NB4 (cell line): Measurements from ENCODE around the gene ANAPC7.
"Not testable (repeated sequence)": the region's sequence is repeated elsewhere in the genome, so short reads cannot be mapped to it uniquely, and the experiment has no call there.

Experiments
- DNase-seq: peaks from one replicate; pipeline ENCODE4 v3.0.0; 2010; ENCODE audit warnings: low read depth
- H3K4me3 ChIP-seq: one replicate; pipeline ENCODE4 v1.5.1; 2011; ENCODE audit warnings: mild to moderate bottlenecking, low read depth, low read length, moderate library complexity
- MYC ChIP-seq: IDR thresholded peaks from 2 replicates; pipeline ENCODE4 v1.6.1; 2011; ENCODE audit warnings: low read depth, low read length
- POLR2A ChIP-seq: IDR thresholded peaks from 2 replicates; pipeline ENCODE4 v1.6.1; 2011; ENCODE audit warnings: mild to moderate bottlenecking; ENCODE audit not compliant: insufficient read length; ENCODE audit errors: extremely low read depth
- TF ChIP-seq, protein P1 (sequence below): IDR thresholded peaks from 2 replicates; pipeline ENCODE4 v1.6.1; 2011; ENCODE audit warnings: low read depth, low read length
- TF ChIP-seq, protein P2 (sequence below): IDR thresholded peaks from one replicate; pipeline ENCODE4 v1.5.1; 2012; ENCODE audit warnings: low read depth, low read length

Gene ANAPC7

DNA sequence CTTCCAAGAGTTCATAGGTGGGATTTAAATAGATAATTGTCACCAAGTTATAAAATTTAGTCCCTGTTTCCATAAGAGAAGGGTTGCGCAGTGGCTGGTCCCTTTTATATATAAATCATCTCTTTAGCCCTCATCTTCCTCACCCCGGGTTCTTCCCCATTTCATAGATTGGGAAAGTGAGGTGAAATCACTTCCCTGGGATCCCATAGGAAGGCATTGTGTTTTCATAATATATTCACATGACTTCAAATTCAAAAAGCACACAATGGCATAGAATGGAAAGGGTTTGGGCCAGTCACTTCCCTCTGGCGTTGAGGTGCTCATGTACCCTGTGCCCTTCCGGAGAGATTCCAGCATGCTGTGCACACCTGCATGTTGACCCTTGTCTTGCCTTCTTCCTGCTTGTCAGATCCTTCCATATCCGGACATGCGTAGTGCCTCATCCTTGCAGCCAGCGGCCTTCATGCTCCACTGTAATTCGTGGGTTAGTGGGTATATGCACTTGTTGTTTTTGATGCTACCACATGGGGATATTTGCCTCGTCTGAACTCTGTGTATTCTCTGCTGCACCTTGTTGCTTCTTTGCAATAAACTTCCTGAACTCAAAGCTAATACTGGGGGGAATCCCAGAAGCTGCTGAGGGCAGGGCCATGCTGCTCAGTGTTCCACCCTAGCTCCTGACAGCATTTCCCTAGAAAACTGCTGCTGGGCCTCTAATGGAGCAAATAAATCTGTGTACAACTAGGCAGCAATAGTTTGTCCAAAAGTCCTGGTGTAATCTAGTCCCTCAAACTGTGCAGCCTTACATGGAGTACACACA lies 59.6 kb downstream of the ANAPC7 start:
- H3K4me3 ChIP-seq, result no peak overlapping the region
- DNase-seq, result no peak
- no peak for TF ChIP-seq POLR2A
- TF ChIP-seq MYC, result no peak
- TF ChIP-seq, protein P1, sequence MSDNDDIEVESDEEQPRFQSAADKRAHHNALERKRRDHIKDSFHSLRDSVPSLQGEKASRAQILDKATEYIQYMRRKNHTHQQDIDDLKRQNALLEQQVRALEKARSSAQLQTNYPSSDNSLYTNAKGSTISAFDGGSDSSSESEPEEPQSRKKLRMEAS, result no peak
- TF ChIP-seq, protein P2, sequence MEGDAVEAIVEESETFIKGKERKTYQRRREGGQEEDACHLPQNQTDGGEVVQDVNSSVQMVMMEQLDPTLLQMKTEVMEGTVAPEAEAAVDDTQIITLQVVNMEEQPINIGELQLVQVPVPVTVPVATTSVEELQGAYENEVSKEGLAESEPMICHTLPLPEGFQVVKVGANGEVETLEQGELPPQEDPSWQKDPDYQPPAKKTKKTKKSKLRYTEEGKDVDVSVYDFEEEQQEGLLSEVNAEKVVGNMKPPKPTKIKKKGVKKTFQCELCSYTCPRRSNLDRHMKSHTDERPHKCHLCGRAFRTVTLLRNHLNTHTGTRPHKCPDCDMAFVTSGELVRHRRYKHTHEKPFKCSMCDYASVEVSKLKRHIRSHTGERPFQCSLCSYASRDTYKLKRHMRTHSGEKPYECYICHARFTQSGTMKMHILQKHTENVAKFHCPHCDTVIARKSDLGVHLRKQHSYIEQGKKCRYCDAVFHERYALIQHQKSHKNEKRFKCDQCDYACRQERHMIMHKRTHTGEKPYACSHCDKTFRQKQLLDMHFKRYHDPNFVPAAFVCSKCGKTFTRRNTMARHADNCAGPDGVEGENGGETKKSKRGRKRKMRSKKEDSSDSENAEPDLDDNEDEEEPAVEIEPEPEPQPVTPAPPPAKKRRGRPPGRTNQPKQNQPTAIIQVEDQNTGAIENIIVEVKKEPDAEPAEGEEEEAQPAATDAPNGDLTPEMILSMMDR, result no peak

DNA sequence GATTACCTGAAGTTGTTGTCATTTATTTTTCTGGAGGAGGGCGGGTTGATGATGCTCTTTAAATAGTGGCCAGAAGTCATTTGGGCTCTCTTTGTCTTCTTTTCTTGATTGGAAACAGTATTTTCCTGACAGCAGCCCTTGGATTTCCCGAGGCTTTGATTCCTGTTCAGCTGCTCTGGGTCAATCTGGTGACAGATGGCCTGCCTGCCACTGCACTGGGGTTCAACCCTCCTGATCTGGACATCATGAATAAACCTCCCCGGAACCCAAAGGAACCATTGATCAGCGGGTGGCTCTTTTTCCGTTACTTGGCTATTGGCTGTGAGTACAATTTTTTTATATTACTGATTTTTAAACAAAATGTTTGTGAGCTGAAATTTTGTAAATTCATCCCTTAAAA lies 60.4 kb downstream of the ANAPC7 start:
- TF ChIP-seq, protein P2, result no peak
- TF ChIP-seq, protein P1, result no peak
- no peak for TF ChIP-seq POLR2A
- no peak for TF ChIP-seq MYC
- H3K4me3 ChIP-seq, result no peak overlapping the region
- no peak for DNase-seq

DNA sequence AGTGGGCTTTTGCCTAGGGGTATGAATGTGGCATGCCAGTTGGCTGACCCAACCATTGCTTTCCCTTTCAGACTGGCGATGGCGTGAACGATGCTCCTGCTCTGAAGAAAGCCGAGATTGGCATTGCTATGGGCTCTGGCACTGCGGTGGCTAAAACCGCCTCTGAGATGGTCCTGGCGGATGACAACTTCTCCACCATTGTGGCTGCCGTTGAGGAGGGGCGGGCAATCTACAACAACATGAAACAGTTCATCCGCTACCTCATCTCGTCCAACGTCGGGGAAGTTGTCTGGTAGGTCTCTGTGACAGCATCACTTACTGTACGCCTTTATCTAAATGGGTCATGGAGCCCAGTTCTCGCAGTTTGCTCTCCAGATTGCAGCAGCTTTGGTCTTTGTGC lies 61.4 kb downstream of the ANAPC7 start:
- H3K4me3 ChIP-seq, result no peak overlapping the region
- no peak for DNase-seq
- TF ChIP-seq, protein P2, result no peak
- TF ChIP-seq, protein P1, result no peak
- no peak for TF ChIP-seq MYC
- no peak for TF ChIP-seq POLR2A

DNA sequence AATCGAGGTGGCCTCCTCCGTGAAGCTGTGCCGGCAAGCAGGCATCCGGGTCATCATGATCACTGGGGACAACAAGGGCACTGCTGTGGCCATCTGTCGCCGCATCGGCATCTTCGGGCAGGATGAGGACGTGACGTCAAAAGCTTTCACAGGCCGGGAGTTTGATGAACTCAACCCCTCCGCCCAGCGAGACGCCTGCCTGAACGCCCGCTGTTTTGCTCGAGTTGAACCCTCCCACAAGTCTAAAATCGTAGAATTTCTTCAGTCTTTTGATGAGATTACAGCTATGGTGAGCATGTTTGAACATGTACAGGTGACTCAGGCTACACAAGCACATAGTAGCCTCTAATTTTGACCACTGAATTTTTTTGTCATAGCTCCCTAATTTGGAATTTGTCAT lies 62.8 kb downstream of the ANAPC7 start:
- no peak for TF ChIP-seq POLR2A
- no peak for DNase-seq
- H3K4me3 ChIP-seq, result no peak overlapping the region

DNA sequence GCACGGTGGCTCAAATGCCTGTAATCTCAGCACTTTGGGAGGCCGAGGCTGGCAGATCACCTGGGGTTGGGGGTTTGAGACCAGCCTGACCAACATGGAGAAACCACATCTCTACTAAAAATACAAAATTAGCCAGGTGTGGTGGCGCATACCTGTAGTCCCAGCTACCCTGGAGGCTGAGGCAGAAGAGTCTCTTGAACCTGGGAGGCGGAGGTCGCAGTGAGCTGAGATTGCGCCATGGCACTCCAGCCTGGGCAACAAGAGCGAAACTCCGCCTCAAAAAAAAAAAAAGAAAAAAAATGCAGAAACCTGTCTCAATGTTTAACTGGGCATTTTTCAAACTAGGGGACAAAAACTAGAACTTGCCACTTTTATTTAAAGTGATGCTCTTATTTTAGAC lies 63.2 kb downstream of the ANAPC7 start:
- not testable (repeated sequence) for DNase-seq, H3K4me3 ChIP-seq

DNA sequence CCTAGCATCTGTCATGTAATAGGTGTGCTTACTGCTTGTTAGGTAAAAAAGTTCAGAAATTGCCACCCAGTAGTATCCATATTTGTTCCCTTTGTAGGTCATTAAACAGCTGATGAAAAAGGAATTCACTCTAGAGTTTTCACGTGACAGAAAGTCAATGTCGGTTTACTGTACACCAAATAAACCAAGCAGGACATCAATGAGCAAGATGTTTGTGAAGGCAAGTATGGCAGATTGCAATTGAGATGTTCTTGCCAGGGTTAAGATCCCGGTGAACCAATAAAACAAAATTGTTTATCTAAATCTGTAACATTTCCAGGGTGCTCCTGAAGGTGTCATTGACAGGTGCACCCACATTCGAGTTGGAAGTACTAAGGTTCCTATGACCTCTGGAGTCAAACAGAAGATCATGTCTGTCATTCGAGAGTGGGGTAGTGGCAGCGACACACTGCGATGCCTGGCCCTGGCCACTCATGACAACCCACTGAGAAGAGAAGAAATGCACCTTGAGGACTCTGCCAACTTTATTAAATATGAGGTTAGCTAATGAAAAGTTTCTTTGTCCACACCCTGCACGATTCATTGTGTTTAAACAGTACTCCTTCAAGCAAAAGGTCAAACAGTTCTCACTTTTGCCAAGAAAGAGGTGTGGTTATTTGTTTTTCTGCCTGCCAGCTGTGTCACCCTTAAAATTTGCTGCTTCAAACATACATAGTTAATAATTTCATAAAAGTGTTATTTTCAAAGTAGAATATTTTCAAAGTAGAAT lies 64.1 kb downstream of the ANAPC7 start:
- no peak overlapping the region for H3K4me3 ChIP-seq
- TF ChIP-seq, protein P1, result no peak
- TF ChIP-seq MYC, result no peak
- no peak for TF ChIP-seq POLR2A
- TF ChIP-seq, protein P2, result no peak
- DNase-seq, result no peak
